GM21528 (cell line): ENCODE measurements around the gene NCOA7.

Experiments
- ATAC-seq: cut with Tn5 transposase; IDR thresholded peaks from one replicate; pipeline ENCODE4 v1.9.1; 2021; ENCODE audit warnings: mild to moderate bottlenecking, moderate library complexity; ENCODE audit not compliant: unreplicated experiment, low FRiP score

The NCOA7 gene, protein sequence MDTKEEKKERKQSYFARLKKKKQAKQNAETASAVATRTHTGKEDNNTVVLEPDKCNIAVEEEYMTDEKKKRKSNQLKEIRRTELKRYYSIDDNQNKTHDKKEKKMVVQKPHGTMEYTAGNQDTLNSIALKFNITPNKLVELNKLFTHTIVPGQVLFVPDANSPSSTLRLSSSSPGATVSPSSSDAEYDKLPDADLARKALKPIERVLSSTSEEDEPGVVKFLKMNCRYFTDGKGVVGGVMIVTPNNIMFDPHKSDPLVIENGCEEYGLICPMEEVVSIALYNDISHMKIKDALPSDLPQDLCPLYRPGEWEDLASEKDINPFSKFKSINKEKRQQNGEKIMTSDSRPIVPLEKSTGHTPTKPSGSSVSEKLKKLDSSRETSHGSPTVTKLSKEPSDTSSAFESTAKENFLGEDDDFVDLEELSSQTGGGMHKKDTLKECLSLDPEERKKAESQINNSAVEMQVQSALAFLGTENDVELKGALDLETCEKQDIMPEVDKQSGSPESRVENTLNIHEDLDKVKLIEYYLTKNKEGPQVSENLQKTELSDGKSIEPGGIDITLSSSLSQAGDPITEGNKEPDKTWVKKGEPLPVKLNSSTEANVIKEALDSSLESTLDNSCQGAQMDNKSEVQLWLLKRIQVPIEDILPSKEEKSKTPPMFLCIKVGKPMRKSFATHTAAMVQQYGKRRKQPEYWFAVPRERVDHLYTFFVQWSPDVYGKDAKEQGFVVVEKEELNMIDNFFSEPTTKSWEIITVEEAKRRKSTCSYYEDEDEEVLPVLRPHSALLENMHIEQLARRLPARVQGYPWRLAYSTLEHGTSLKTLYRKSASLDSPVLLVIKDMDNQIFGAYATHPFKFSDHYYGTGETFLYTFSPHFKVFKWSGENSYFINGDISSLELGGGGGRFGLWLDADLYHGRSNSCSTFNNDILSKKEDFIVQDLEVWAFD

DNA sequence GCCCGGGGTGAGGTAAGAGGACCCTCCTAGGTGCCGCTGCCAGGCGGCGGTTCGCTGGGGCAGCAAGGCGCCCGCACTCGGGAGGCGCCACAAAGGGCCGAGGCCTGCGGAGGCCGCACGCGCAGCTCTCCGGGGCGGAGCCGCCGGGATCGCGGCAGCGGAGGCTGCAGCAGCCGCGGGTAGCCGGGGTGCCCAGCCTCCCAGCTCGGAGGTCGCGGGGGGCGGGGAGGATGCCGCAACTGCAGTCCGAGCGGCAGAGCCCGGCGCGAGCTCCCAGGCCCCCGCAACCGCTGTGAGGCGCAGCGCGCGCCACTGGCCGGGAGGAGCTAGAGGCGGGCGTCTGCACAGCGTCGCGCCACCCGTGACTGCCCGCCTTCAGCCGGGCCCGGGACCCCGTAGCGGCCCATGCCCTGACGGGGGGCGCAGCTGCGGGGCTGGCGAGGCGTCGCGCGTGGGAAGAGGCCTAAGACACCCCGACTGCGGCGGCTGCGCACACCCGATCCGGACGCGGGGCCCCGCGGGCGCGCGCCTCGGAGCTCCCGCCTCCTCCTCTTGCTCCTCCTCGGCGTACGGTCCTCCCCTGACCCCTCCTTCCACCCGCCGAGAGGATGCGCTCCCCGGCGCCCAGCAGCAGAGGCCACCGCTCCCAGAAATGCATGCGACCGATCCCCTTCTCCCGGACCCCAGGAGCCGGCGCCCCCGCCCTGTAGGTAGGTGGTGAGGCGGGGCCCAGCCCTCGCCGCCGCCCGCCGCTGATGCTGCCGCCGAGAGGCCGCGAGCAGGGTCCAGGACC, at the start of gene NCOA7:
Gene NCOA7 (plus strand): TSS at position 603 of the 793 bp plus-strand sequence. CDS start 24,395 bp downstream, outside the sequence.
- peak; percentile 76 for ATAC-seq

- no peak for ATAC-seq
Observed at GRCh38 chr6:125741336-125741735, 49.4 kb upstream of the NCOA7 start.

GRCh38 chr6:125742024-125742423, 48.7 kb upstream of the NCOA7 start:
- ATAC-seq: no peak

DNA sequence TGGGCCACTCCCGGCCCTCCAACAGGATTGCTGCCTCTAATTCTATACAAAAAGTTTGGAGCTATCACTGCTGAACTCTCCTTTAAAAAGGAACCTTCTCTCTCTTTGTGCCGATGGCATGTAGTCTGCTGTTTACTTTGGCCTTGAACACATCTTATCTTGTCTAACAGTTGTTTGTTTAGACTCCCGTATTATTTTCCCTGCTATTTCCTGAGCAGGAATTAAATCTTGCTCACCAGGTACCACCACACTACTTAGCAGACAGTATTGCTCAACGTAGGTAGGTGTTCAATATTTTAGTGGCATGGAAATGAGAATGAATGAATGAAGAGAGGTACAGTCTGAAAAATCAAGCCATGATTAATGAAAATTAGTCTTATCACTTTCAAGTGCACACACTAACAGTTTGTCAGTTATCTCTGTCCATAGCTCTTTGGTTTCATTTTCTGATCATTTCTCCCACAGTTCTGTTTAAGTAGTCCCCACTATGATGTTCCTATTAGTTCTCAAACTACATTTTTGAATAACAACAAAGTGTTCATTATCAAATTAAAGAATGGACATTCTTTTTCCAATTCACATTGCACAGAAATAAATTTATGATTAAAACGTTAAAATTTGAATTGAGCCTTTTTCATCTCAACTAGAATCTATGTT, 48.2 kb upstream of the NCOA7 start:
- no peak for ATAC-seq

GRCh38 chr6:125743604-125744003, 47.2 kb upstream of the NCOA7 start:
- no peak for ATAC-seq

DNA sequence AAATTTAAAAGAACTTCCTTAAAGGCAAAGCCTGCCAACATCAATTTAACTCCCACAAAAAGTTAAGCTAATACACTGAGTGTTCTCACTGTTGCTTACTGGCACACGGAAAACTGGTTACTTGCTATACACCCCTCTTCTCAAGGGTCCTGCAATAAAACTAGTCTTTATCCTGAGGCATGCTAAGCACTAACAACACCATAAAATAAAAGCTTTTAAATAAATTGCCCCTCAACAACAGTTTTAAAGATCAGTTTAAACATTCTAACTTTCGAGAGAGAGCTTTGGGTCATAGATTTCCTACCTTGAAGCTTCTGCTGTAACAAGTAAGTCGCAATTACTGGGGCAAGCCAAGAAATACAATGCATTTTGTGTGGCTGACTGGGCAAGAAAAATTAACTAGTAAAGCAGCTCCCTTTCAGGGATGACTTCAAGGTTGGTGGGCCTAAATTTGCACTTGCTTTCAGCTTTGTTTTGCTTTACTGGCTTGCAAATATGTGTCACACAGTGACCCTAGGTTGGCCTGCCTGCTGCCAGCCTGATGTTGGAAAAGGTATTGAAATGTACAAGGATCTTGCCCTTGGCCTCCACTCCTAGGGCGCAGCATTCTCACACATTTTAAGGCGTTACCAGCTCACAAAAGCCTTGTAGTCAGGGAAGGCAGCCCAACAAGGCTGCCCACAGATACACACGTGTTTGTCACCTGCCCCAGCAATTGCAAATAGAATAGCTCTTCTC, 45.3 kb upstream of the NCOA7 start:
- no peak for ATAC-seq

DNA sequence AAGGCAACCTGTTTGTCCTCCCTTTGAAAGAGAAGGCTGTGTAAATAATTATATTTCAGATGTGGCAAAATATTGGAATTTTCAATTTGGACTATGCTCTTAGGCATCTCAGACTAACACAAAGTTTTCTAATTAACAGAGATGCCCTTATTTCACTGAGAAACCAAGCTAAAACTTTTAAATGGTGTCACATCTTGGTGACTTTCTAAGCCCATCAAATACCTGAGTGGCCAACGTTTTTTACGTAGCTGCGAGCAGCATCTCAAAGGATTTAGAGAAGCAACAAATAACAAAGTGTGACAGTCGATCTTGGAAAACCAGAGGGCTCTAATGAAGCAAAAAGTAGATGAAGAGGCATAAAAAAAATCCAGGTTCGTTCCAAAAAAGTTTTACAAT, 44.7 kb upstream of the NCOA7 start:
- ATAC-seq: no peak

DNA sequence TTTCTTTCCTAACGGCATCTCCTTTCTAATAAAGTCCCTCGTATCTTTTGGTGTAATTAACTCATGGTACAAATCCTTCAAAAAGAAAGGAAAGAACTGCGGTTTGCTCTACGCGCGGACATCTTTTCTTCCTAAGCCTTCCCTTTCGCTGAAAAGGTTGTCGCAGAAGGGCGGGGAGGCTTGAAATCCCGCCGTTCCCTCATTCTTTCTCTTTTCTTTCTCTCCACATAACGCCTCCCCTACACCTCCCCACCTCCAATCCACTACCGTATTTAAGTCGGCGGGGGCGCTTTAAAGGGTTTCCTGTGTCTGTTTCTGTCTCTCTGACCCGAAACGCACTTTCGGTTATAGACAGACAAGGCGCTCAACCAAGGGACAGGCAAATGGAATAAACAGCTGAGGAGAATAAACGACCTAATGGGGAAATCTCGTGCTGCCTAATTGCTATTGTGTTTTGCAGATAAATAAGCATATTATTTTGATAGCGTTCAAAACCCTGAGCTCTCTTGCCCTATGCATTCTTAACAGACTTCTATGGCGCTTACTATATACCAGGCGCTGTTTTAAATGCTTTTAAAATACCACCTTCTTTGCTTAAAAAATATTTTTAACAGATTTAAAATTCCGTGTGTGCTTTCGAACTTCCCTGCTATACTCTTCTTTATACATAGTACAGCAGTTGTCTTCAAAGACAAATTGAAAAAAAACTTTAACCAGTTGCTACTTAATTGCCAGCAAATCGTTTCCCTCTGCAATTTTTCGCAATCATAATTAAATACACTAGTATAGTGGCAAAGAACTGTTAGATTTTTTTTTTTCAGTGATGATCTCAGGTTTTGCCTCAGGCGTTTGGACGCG, 43.8 kb upstream of the NCOA7 start:
- ATAC-seq: peak; percentile 60

DNA sequence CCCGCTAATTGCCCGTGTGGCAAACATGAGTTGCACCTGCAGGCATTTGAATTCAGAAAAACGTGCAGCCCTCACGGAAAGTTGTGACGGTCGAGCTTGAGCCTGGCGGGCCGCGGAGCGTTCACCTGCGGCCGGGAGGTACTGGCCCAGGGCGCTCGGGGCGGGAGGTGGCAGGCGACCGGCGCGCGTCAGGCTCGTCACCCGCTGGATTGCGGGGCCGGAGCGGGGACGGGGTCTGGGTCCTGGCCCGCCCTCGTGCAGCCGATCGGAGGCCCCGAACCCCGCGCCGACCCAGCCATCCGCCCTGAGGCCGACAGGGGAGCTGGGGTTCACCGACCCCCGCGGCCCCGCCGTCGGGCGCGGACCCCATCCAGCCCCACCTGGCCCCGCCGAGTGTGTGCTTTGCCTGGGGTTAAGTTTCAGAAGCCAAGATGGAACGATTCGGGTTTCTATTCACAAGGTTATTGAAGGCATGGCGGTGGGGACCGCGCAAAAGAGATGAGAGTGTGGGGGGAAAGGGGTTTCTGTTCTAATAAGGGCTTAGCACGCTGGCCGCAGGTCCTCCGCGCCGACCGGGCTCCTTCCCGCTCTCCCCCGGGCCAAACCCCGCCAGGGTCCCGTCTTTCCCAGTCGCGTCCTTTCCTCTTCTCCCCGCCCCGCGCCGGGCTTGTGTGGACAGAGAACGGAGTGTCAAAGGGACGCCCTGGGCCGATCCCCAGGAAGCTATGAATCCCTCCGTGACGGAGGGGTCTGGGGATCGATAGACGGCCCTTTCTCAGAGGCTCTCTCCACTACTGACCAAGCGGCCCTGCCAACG, 43.0 kb upstream of the NCOA7 start:
- no peak for ATAC-seq

- ATAC-seq: no peak
Observed at GRCh38 chr6:125748406-125749172, 42.2 kb upstream of the NCOA7 start.

- ATAC-seq: peak; percentile 84
Observed at GRCh38 chr6:125749173-125749864, 41.4 kb upstream of the NCOA7 start, which contains the start of gene HEY2. Gene HEY2 (plus strand): TSS chr6:125749632. CDS start chr6:125749777, 145 bp downstream.

GRCh38 chr6:125749865-125750691, 40.7 kb upstream of the NCOA7 start:
- ATAC-seq: no peak

DNA sequence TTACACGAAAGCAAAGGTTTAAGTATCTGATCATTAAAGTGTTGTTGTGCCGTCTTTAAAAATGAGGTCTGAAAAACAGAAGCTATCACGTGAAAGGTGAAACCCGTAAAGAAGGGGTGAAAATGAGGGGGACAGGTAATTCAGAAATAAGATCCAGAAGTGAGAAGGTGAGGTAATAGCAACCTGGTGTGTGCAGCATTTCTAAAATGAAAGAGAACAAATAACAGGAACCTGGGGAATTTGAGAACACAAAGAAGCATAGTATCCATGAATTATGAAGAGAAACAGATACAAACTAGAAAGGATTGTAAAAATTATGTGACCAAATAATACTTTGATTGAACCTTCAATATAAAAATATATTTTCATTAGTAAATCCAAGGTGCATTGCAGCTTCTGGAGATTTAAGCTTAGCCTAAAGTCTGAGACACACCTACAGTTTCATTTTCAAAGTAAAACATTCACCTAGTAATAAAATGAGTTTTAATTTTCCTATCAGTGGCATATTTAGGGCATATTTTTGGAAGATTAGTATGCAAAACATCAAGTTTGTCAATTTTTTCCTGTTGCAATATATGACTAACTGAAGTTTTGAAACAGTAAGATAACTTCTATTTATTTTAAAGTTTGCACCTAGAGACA, 39.9 kb upstream of the NCOA7 start:
- ATAC-seq: no peak

DNA sequence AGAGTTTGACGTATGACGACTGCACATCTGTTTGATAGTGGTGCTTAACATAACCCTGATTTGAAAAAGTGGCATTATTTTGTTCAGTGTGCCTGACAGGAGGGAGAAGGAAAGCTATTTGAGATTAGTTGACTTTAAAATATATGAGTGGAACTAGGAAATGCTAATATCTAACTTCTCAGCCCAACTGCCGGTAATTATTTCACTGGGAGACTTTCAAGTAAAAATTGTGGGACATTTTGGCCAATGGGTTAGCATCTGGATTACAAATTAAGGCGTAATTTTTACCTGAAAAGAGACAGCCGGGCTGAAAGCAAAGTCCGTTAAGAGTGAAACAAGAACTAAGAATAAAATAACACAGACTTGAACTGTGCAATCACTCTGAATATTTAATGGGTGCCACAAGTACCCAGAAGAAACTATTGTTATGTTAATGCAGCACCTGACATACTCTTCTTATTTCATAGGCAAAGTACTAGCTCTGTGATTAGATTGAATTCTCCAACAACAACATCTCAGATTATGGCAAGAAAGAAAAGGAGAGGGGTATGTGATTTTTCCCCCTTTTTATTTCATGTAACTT, 39.3 kb upstream of the NCOA7 start:
- no peak for ATAC-seq

DNA sequence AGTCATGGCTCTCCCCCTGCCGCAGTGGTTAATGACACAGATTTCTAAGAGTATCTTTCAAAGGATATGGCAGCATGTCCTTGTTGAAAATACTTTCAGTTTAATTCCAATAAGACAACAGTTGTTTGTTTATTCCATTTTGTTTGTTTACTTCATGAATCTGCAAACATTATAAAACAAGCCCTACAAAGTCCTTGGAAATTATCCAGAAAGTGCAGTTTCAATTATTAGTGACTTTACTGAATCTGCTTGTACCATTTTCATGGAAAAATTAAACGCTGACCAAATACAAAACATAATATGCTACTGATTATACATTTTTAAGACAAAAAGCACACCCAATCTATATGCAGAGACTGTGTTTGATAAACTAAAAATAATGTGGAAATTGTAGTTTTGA, 38.0 kb upstream of the NCOA7 start:
- ATAC-seq: no peak
